DND-41 (cell line): ENCODE measurements around the gene SUPT6H.
A peak's percentile ranks its signal among the peaks of the same experiment; 100 is the strongest.

Experiments used
- ATAC-seq: fragments of 200-7000 bp; cut with Tn5 transposase; 3 replicates; pipeline ENCODE4 v1.9.1; 2021; ENCODE audit warnings: low read depth; ENCODE audit not compliant: insufficient read depth
- DNase-seq: peaks from one replicate; pipeline ENCODE4 v3.0.0-alpha.2; 2020
- H2AFZ ChIP-seq: 2 replicates; pipeline ENCODE4 v1.6.0; 2012; ENCODE audit warnings: low read depth, low read length
- H3K27ac ChIP-seq: 2 replicates; pipeline ENCODE4 v1.5.1; 2012; ENCODE audit warnings: low read length, inconsistent platforms
- H3K27me3 ChIP-seq: fragments of 200-600 bp; sonication (generic); 2 replicates; pipeline ENCODE4 v1.6.0; 2012; ENCODE audit warnings: low read length, mild to moderate bottlenecking, inconsistent platforms; ENCODE audit not compliant: insufficient read depth, poor library complexity
- H3K36me3 ChIP-seq: 2 replicates; pipeline ENCODE4 v1.5.1; 2012; ENCODE audit warnings: low read length, inconsistent platforms; ENCODE audit not compliant: insufficient read depth
- H3K4me1 ChIP-seq: 2 replicates; pipeline ENCODE4 v1.5.1; 2012; ENCODE audit warnings: mild to moderate bottlenecking, low read length; ENCODE audit not compliant: insufficient read depth
- H3K4me2 ChIP-seq: 2 replicates; pipeline ENCODE4 v1.6.0; 2012; ENCODE audit warnings: mild to moderate bottlenecking, moderate library complexity, low read length, inconsistent platforms; ENCODE audit not compliant: insufficient read depth
- H3K4me3 ChIP-seq, 2 experiments: fragments of 200-600 bp in 1 of 2; shearing (Covaris generic) in 1 of 2; 2 replicates each; pipeline ENCODE4 v1.5.1; 2012 to 2016; ENCODE audit warnings: inconsistent platforms in 2 of 2, low read length in 2 of 2, mild to moderate bottlenecking in 2 of 2, low read depth in 1 of 2, moderate library complexity in 1 of 2
- H3K79me2 ChIP-seq: 2 replicates; pipeline ENCODE4 v1.6.0; 2012; ENCODE audit warnings: low read length, inconsistent platforms; ENCODE audit not compliant: insufficient read depth
- H3K9ac ChIP-seq: 2 replicates; pipeline ENCODE4 v1.6.0; 2012; ENCODE audit warnings: low read depth, mild to moderate bottlenecking, inconsistent platforms, low read length, moderate library complexity
- H3K9me3 ChIP-seq: 2 replicates; pipeline ENCODE4 v1.5.1; 2012; ENCODE audit warnings: low read length, moderate library complexity, mild to moderate bottlenecking, inconsistent platforms; ENCODE audit not compliant: insufficient read depth, severe bottlenecking
- H4K20me1 ChIP-seq: 2 replicates; pipeline ENCODE4 v1.6.0; 2012; ENCODE audit warnings: low read length; ENCODE audit not compliant: insufficient read depth
- CTCF ChIP-seq: IDR thresholded peaks from 2 replicates; pipeline ENCODE4 v1.5.1; 2012; ENCODE audit warnings: borderline replicate concordance, low read length, moderate library complexity, mild to moderate bottlenecking; ENCODE audit not compliant: poor library complexity, severe bottlenecking; ENCODE audit errors: extremely low read depth
- EZH2 ChIP-seq: IDR thresholded peaks from 3 replicates; pipeline ENCODE4 v1.6.1; 2012; ENCODE audit warnings: borderline replicate concordance, low read depth, mild to moderate bottlenecking, moderate library complexity, low read length, inconsistent platforms; ENCODE audit not compliant: severe bottlenecking

The SUPT6H gene

GRCh38 chr17:28645576-28645939, 16.4 kb upstream of the SUPT6H start:
- H3K4me3 ChIP-seq: peak overlapping the region; percentile 55 to 86
- H3K9me3 ChIP-seq: no peaks in the 10 kb centered on the region
- peaks cover 47% of the 10 kb centered on the region for H3K4me1 ChIP-seq
- peak overlapping the region; percentile 87 for H3K27ac ChIP-seq
- H2AFZ ChIP-seq: peak overlapping the region; percentile 83
- no peak for ATAC-seq
- H3K4me2 ChIP-seq: peak overlapping the region; percentile 76
- TF ChIP-seq CTCF: no peak
- TF ChIP-seq EZH2: no peak
- H3K36me3 ChIP-seq: peaks cover 38% of the 10 kb centered on the region
- H3K79me2 ChIP-seq: peaks cover 48% of the 10 kb centered on the region
- peaks cover 21% of the 10 kb centered on the region; the same call in 1 of the 2 replicates for H4K20me1 ChIP-seq
- peak overlapping the region; percentile 77 for H3K9ac ChIP-seq
- DNase-seq: peak; percentile 13
- H3K27me3 ChIP-seq: no peaks in the 10 kb centered on the region

- H3K4me2 ChIP-seq: peak overlapping the region; percentile 76
- H3K36me3 ChIP-seq: peaks cover 32% of the 10 kb centered on the region
- peaks cover 21% of the 10 kb centered on the region; the same call in 1 of the 2 replicates for H4K20me1 ChIP-seq
- H3K27me3 ChIP-seq: no peaks in the 10 kb centered on the region
- ATAC-seq (no peak), DNase-seq (no peak)
- peak overlapping the region; percentile 77 for H3K9ac ChIP-seq
- H3K27ac ChIP-seq: peak overlapping the region; percentile 87
- H3K4me3 ChIP-seq: peak overlapping the region in 1 of 2 experiments; percentile 86; a peak in 3 of 4 replicates
- peaks cover 47% of the 10 kb centered on the region for H3K4me1 ChIP-seq
- peak overlapping the region; percentile 83 for H2AFZ ChIP-seq
- TF ChIP-seq CTCF: no peak
- no peak for TF ChIP-seq EZH2
- no peaks in the 10 kb centered on the region for H3K9me3 ChIP-seq
- peaks cover 44% of the 10 kb centered on the region for H3K79me2 ChIP-seq
Measured at GRCh38 chr17:28646039-28646754, 15.8 kb upstream of the SUPT6H start.

GRCh38 chr17:28648698-28649097, 13.3 kb upstream of the SUPT6H start:
- no peak for TF ChIP-seq CTCF
- no peak for TF ChIP-seq EZH2
- ATAC-seq: no peak
- Histone ChIP-seq H3K9me3 (no peaks in the 10 kb centered on the region), H4K20me1 (0 out of 2 replicates have a peak, but pooled peaks cover 4% of the 10 kb centered on the region), H2AFZ (no peak overlapping the region), H3K27ac (no peak overlapping the region), H3K4me2 (no peak overlapping the region), H3K4me1 (peaks cover 30% of the 10 kb centered on the region), H3K4me3 (no peak overlapping the region), H3K27me3 (no peaks in the 10 kb centered on the region), H3K9ac (no peak overlapping the region), H3K36me3 (peaks cover 27% of the 10 kb centered on the region), H3K79me2 (peaks cover 30% of the 10 kb centered on the region)
- DNase-seq: no peak
